ENCODE results near the gene AIG1. TPM values are rescaled to one million over a fixed set of nuclear protein-coding genes. Genes with fewer than 3 reads are reported as not detected.

AIG1 gene
- polyA plus RNA-seq, 1 experiment, result 65.1 TPM

- H3K4me3 ChIP-seq (ENCODE audit: low read depth, low read length), result no peak overlapping the region
- TF ChIP-seq CTCF (IDR thresholded peaks at IDR 0.05; ENCODE audit: low read depth, low read length), result no peak
- CTCF ChIA-PET, result interaction anchor here (1.0 kb wide), 1 partner anchor 9 kb away, joined by 3 read pairs; no protein-coding TSS in a partner anchor
- no peaks in the 10 kb centered on the region for H3K27me3 ChIP-seq (ENCODE audit: control insufficient read depth, insufficient read depth, low read length)
- no peak overlapping the region for H3K27ac ChIP-seq (ENCODE audit: low read depth, low read length)
- H3K9me3 ChIP-seq (ENCODE audit: control insufficient read depth, insufficient read depth, low read length), result no peaks in the 10 kb centered on the region
- POLR2A ChIA-PET, result no interaction called here
- DNase-seq (ENCODE audit: low read depth, low spot score), result no peak
These were observed 209.3 kb downstream of the AIG1 start for GRCh38 chr6:143270026-143270425.

- ChIA-PET POLR2A (no interaction called here), CTCF (no interaction called here)
- Histone ChIP-seq H3K4me3 (ENCODE audit: low read depth, low read length) (no peak overlapping the region), H3K27ac (ENCODE audit: low read depth, low read length) (no peak overlapping the region), H3K27me3 (ENCODE audit: control insufficient read depth, insufficient read depth, low read length) (no peaks in the 10 kb centered on the region), H3K9me3 (ENCODE audit: control insufficient read depth, insufficient read depth, low read length) (no peaks in the 10 kb centered on the region)
- DNase-seq (ENCODE audit: low read depth, low spot score), result peak; percentile 61
- no peak for TF ChIP-seq CTCF (IDR thresholded peaks at IDR 0.05; ENCODE audit: low read depth, low read length)
These were observed 210.3 kb downstream of the AIG1 start for GRCh38 chr6:143271024-143271423.

GRCh38 chr6:143276436-143276835 is 215.7 kb downstream of the AIG1 start:
- POLR2A ChIA-PET, result no interaction called here
- DNase-seq (ENCODE audit: low read depth, low spot score), result no peak
- no peaks in the 10 kb centered on the region for H3K9me3 ChIP-seq (ENCODE audit: control insufficient read depth, insufficient read depth, low read length)
- TF ChIP-seq CTCF (IDR thresholded peaks at IDR 0.05; ENCODE audit: low read depth, low read length), result no peak
- H3K4me3 ChIP-seq (ENCODE audit: low read depth, low read length), result no peak overlapping the region
- no peak overlapping the region for H3K27ac ChIP-seq (ENCODE audit: low read depth, low read length)
- H3K27me3 ChIP-seq (ENCODE audit: control insufficient read depth, insufficient read depth, low read length), result no peaks in the 10 kb centered on the region
- CTCF ChIA-PET, result interaction anchor here (0.6 kb wide), 1 partner anchor 135 kb away, joined by 3 read pairs; no protein-coding TSS in a partner anchor

GRCh38 chr6:143279385-143279784 is 218.7 kb downstream of the AIG1 start:
- Histone ChIP-seq H3K4me3 (ENCODE audit: low read depth, low read length) (no peak overlapping the region), H3K27me3 (ENCODE audit: control insufficient read depth, insufficient read depth, low read length) (no peaks in the 10 kb centered on the region), H3K9me3 (ENCODE audit: control insufficient read depth, insufficient read depth, low read length) (no peaks in the 10 kb centered on the region), H3K27ac (ENCODE audit: low read depth, low read length) (no peak overlapping the region)
- ChIA-PET POLR2A (no interaction called here), CTCF (interaction anchor here (0.6 to 1.4 kb wide), 3 partner anchors 46 to 1262 kb away, joined by 3 to 4 read pairs (median 4); no protein-coding TSS in a partner anchor)
- DNase-seq (ENCODE audit: low read depth, low spot score), result no peak
- peak; percentile 17; the same call in 1 of the 2 replicates for TF ChIP-seq CTCF (IDR thresholded peaks at IDR 0.05; ENCODE audit: low read depth, low read length)

GRCh38 chr6:143283887-143284645 is 223.4 kb downstream of the AIG1 start:
- H3K27me3 ChIP-seq (ENCODE audit: control insufficient read depth, insufficient read depth, low read length), result no peaks in the 10 kb centered on the region
- no peak overlapping the region for H3K4me3 ChIP-seq (ENCODE audit: low read depth, low read length)
- no peak for DNase-seq (ENCODE audit: low read depth, low spot score)
- H3K27ac ChIP-seq (ENCODE audit: low read depth, low read length), result no peak overlapping the region
- CTCF ChIA-PET, result no interaction called here
- POLR2A ChIA-PET, result no interaction called here
- no peaks in the 10 kb centered on the region for H3K9me3 ChIP-seq (ENCODE audit: control insufficient read depth, insufficient read depth, low read length)
- TF ChIP-seq CTCF (IDR thresholded peaks at IDR 0.05; ENCODE audit: low read depth, low read length), result no peak

Data from AG04450 (cell line).